ENCODE data around the gene LNPEP.

DNA sequence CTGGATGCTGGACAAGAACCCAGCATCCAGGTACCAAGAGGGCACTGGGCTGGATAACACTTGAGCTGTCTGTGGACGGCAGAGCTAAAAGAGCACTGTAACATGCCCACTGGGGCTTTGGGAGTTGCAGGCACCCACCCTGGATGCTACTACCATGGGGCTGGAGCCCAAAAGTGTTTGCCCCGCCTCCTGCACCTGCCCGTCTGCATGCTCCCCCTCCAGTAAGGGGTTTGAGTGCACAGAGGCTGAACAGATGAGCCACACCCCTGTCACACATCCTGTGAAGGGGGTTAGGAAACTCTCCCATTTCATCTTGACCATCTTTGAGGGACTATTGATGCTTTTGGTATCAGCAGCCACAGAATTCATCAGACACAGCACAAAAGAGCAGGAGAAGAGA lies 137.5 kb downstream of the LNPEP start:
- TF ChIP-seq EZH2phosphoT487 (IDR thresholded peaks at IDR 0.05; ENCODE audit: insufficient read depth, low read depth) (no peak), EZH2 (IDR thresholded peaks at IDR 0.05; ENCODE audit: insufficient read depth, poor library complexity, severe bottlenecking) (no peak)

Data from GM23248 (cell line).